ENCODE measurements around the gene TRIM44.

- TF ChIP-seq POLR2A (IDR thresholded peaks at IDR 0.05; ENCODE audit: low read length) = peak; percentile 19; the same call in 1 of the 2 replicates
- TF ChIP-seq ZFP36 (IDR thresholded peaks at IDR 0.05; ENCODE audit: borderline replicate concordance, partially characterized antibody) = no peak
- TF ChIP-seq CTCF (IDR thresholded peaks at IDR 0.05) = no peak
- TF ChIP-seq HDAC2 (IDR thresholded peaks at IDR 0.05) = no peak
- TF ChIP-seq HMGXB4 (CRISPR knock-in tag; IDR thresholded peaks at IDR 0.05; ENCODE audit: borderline replicate concordance) = no peak
- TF ChIP-seq CHD2 (IDR thresholded peaks at IDR 0.05; ENCODE audit: low read length, partially characterized antibody) = no peak
- no peak for TF ChIP-seq CEBPB (IDR thresholded peaks at IDR 0.05)
- TF ChIP-seq JUNB (IDR thresholded peaks at IDR 0.05) = no peak
- TF ChIP-seq USF2 (IDR thresholded peaks at IDR 0.05) = no peak
- TF ChIP-seq EP300 (IDR thresholded peaks at IDR 0.05) = peak in 1 of 2 experiments; percentile 27; a peak in 1 of 5 replicates
- TF ChIP-seq PBX3 (IDR thresholded peaks at IDR 0.05) = no peak
These were observed 44.7 kb upstream of the TRIM44 start, which contains the start of gene FJX1 for GRCh38 chr11:35617687-35618496.

Measured in A549 (cell line).